ENCODE results near the gene PARP15.
"Not testable (repeated sequence)": the region's sequence is repeated elsewhere in the genome, so short reads cannot be mapped to it uniquely, and the experiment has no call there.

PARP15 gene

GRCh38 chr3:122679882-122680474, 102.5 kb downstream of the PARP15 start:
- H3K79me2 ChIP-seq (ENCODE audit: insufficient read depth, low read depth), result no peaks in the 10 kb centered on the region
- H3K36me3 ChIP-seq (ENCODE audit: insufficient read depth), result no peaks in the 10 kb centered on the region
- TF ChIP-seq, protein P1, sequence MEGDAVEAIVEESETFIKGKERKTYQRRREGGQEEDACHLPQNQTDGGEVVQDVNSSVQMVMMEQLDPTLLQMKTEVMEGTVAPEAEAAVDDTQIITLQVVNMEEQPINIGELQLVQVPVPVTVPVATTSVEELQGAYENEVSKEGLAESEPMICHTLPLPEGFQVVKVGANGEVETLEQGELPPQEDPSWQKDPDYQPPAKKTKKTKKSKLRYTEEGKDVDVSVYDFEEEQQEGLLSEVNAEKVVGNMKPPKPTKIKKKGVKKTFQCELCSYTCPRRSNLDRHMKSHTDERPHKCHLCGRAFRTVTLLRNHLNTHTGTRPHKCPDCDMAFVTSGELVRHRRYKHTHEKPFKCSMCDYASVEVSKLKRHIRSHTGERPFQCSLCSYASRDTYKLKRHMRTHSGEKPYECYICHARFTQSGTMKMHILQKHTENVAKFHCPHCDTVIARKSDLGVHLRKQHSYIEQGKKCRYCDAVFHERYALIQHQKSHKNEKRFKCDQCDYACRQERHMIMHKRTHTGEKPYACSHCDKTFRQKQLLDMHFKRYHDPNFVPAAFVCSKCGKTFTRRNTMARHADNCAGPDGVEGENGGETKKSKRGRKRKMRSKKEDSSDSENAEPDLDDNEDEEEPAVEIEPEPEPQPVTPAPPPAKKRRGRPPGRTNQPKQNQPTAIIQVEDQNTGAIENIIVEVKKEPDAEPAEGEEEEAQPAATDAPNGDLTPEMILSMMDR (conservative IDR thresholded peaks at IDR 0.05; ENCODE audit: low read depth, low read length), result no peak
- peak overlapping the region; percentile 96 for H3K4me3 ChIP-seq (IDR thresholded peaks at IDR 0.05; ENCODE audit: insufficient read depth, low read depth, low read length)
- H2AFZ ChIP-seq (ENCODE audit: low read depth), result peak overlapping the region; percentile 98
- peak overlapping the region; percentile 94 for H3K4me2 ChIP-seq
- H4K20me1 ChIP-seq (ENCODE audit: insufficient read depth), result no peaks in the 10 kb centered on the region
- peak overlapping the region; percentile 68 for H3K27ac ChIP-seq
- H3K9ac ChIP-seq, result peak overlapping the region; percentile 90
- H3K27me3 ChIP-seq (ENCODE audit: insufficient read depth, low read depth), result no peaks in the 10 kb centered on the region
- H3K4me1 ChIP-seq (ENCODE audit: low read depth, poor library complexity, severe bottlenecking), result peaks cover 30% of the 10 kb centered on the region

- H3K4me3 ChIP-seq (IDR thresholded peaks at IDR 0.05; ENCODE audit: insufficient read depth, low read depth, low read length), result peak within 1 kb of the TSS; percentile 96
- no peaks in the 10 kb centered on the region for H3K27me3 ChIP-seq (ENCODE audit: insufficient read depth, low read depth)
- H3K79me2 ChIP-seq (ENCODE audit: insufficient read depth, low read depth), result no peaks in the 10 kb centered on the region
- peaks cover 30% of the 10 kb centered on the region for H3K4me1 ChIP-seq (ENCODE audit: low read depth, poor library complexity, severe bottlenecking)
- H3K27ac ChIP-seq, result peak within 1 kb of the TSS; percentile 68
- H3K4me2 ChIP-seq, result peak within 1 kb of the TSS; percentile 95
- no peaks in the 10 kb centered on the region for H3K36me3 ChIP-seq (ENCODE audit: insufficient read depth)
- peak within 1 kb of the TSS; percentile 98 for H2AFZ ChIP-seq (ENCODE audit: low read depth)
- H3K9ac ChIP-seq, result peak within 1 kb of the TSS; percentile 90
- TF ChIP-seq, protein P1 (conservative IDR thresholded peaks at IDR 0.05; ENCODE audit: low read depth, low read length), result peak; percentile 33; the same call in 1 of the 2 replicates
- no peaks in the 10 kb centered on the region for H4K20me1 ChIP-seq (ENCODE audit: insufficient read depth)
These were observed 103.2 kb downstream of the PARP15 start, which contains the start of gene PARP14 for GRCh38 chr3:122680475-122681283. Gene PARP14 (plus strand): TSS chr3:122680839. CDS start chr3:122680884, 45 bp downstream.

GRCh38 chr3:122681284-122681973, 104.0 kb downstream of the PARP15 start:
- H3K4me3 ChIP-seq (IDR thresholded peaks at IDR 0.05; ENCODE audit: insufficient read depth, low read depth, low read length), result peak overlapping the region; percentile 26
- no peak overlapping the region for H3K27ac ChIP-seq
- no peaks in the 10 kb centered on the region for H3K27me3 ChIP-seq (ENCODE audit: insufficient read depth, low read depth)
- TF ChIP-seq, protein P1 (conservative IDR thresholded peaks at IDR 0.05; ENCODE audit: low read depth, low read length), result no peak
- H3K4me2 ChIP-seq, result peak overlapping the region; percentile 95
- no peaks in the 10 kb centered on the region for H4K20me1 ChIP-seq (ENCODE audit: insufficient read depth)
- peak overlapping the region; percentile 90 for H3K9ac ChIP-seq
- peaks cover 30% of the 10 kb centered on the region for H3K4me1 ChIP-seq (ENCODE audit: low read depth, poor library complexity, severe bottlenecking)
- H2AFZ ChIP-seq (ENCODE audit: low read depth), result peak overlapping the region; percentile 98
- H3K36me3 ChIP-seq (ENCODE audit: insufficient read depth), result no peaks in the 10 kb centered on the region
- no peaks in the 10 kb centered on the region for H3K79me2 ChIP-seq (ENCODE audit: insufficient read depth, low read depth)

DNA sequence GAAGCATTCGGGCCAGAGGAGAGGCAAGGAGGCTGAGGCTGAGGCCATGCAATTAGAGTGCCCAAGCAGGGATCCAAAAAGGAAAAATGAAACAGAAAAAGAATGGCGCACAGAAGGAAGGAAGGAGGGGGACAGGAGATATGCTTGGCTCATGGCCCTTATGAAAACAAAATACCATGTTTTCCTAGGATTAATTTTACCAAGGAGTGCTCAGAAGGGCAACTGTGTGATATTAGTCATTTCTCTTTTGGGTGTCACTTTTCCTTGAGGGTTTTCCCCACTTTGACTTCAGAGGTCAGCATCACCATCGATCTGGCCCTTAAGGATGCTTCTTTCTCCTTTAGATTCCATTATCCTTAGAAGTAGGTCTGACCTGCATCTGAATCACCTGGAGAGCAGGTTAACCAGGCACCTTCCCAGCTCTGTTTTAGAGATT, 104.5 kb downstream of the PARP15 start:
- H2AFZ ChIP-seq (ENCODE audit: low read depth), result no peak overlapping the region
- H3K4me1 ChIP-seq (ENCODE audit: low read depth, poor library complexity, severe bottlenecking), result peaks cover 30% of the 10 kb centered on the region
- H3K36me3 ChIP-seq (ENCODE audit: insufficient read depth), result no peaks in the 10 kb centered on the region
- TF ChIP-seq, protein P1 (conservative IDR thresholded peaks at IDR 0.05; ENCODE audit: low read depth, low read length), result no peak
- H3K27ac ChIP-seq, result no peak overlapping the region
- H3K4me2 ChIP-seq, result peak overlapping the region; percentile 95
- H3K27me3 ChIP-seq (ENCODE audit: insufficient read depth, low read depth), result no peaks in the 10 kb centered on the region
- no peaks in the 10 kb centered on the region for H3K79me2 ChIP-seq (ENCODE audit: insufficient read depth, low read depth)
- H4K20me1 ChIP-seq (ENCODE audit: insufficient read depth), result no peaks in the 10 kb centered on the region
- H3K4me3 ChIP-seq (IDR thresholded peaks at IDR 0.05; ENCODE audit: insufficient read depth, low read depth, low read length), result no peak overlapping the region
- no peak overlapping the region for H3K9ac ChIP-seq

DNA sequence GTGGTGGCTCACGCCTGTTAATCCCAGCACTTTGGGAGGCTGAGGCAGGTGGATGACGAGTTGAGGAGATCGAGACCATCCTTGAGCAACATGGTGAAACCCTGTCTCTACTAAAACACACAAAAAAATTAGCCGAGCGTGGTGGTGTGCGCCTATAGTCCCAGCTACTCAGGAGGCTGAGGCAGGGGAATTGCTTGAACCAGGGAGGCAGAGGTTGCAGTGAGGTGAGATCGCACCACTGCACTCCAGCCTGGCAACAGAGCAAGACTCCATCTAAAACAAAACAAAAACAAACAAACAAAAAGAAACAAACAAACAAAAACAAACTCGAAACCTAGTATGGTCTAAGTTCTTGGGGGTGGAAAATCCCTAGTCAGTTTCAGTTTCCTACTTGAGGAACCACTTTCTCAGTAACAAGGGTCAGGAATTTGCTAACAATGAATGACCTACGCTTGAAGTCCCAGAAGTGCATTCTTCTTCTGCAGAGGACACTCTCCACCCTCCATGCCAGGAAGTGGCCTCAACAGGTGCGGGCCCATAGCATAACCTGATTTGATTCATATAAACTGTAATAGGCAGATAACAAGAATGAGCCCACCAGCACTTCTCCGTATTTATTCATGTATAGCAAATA, 105.4 kb downstream of the PARP15 start:
- not testable (repeated sequence) for H3K36me3 ChIP-seq (ENCODE audit: insufficient read depth); H2AFZ ChIP-seq (ENCODE audit: low read depth); H3K4me2 ChIP-seq; H4K20me1 ChIP-seq (ENCODE audit: insufficient read depth); H3K9ac ChIP-seq; H3K27ac ChIP-seq; H3K27me3 ChIP-seq (ENCODE audit: insufficient read depth, low read depth); H3K79me2 ChIP-seq (ENCODE audit: insufficient read depth, low read depth); H3K4me3 ChIP-seq (IDR thresholded peaks at IDR 0.05; ENCODE audit: insufficient read depth, low read depth, low read length)
- peaks cover 30% of the 10 kb centered on the region for H3K4me1 ChIP-seq (ENCODE audit: low read depth, poor library complexity, severe bottlenecking)

Data from KMS-11 (cell line).